Panc1 (cell line): ENCODE results near the gene KCNIP3.

Experiments
- CTCF ChIP-seq: fragments of 450-650 bp; IDR thresholded peaks from 2 replicates; pipeline ENCODE4 v1.5.1; 2017; ENCODE audit warnings: mild to moderate bottlenecking
- POLR2AphosphoS5 ChIP-seq: IDR thresholded peaks from 2 replicates; pipeline ENCODE4 v1.6.1; 2012; ENCODE audit warnings: mild to moderate bottlenecking, low read depth, low read length, moderate library complexity
- REST ChIP-seq, 2 experiments: IDR thresholded peaks; 2 replicates each; pipeline ENCODE4 v1.6.1; 2011 to 2012; ENCODE audit warnings: low read depth in 2 of 2, control low read depth in 1 of 2, low read length in 1 of 2, mild to moderate bottlenecking in 1 of 2, moderate library complexity in 1 of 2; ENCODE audit not compliant: insufficient read depth in 1 of 2
- SIN3A ChIP-seq: IDR thresholded peaks from 2 replicates; pipeline ENCODE4 v1.6.1; 2012; ENCODE audit warnings: low read depth, mild to moderate bottlenecking, low read length, moderate library complexity, borderline replicate concordance; ENCODE audit not compliant: insufficient read depth
- TCF7L2 ChIP-seq: IDR thresholded peaks from 2 replicates; pipeline ENCODE4 v1.6.1; 2011; ENCODE audit warnings: mild to moderate bottlenecking, low read depth, low read length, inconsistent platforms

- TF ChIP-seq REST (IDR thresholded peaks at IDR 0.05; ENCODE audit: insufficient read depth in 1 of 2, low read depth in 2 of 2, low read length in 1 of 2): no peak
- no peak for TF ChIP-seq SIN3A
- no peak for TF ChIP-seq CTCF
- no peak for TF ChIP-seq POLR2AphosphoS5
- TF ChIP-seq TCF7L2: no peak
Measured at GRCh38 chr2:95393901-95394300, 96.8 kb downstream of the KCNIP3 start.
